HL-60 (cell line): ENCODE results near the gene SKI.

ENCODE experiments used
- CTCF ChIP-seq: IDR thresholded peaks from one replicate; pipeline ENCODE4 v1.5.1; 2011; ENCODE audit warnings: low read length, control low read depth, inconsistent platforms; ENCODE audit not compliant: insufficient read depth
- GABPA ChIP-seq: IDR thresholded peaks from 2 replicates; pipeline ENCODE4 v1.6.1; 2012; ENCODE audit warnings: low read depth
- POLR2AphosphoS5 ChIP-seq: IDR thresholded peaks from 2 replicates; pipeline ENCODE4 v1.6.1; 2012; ENCODE audit warnings: low read depth

GRCh38 chr1:2271841-2272655, 43.9 kb downstream of the SKI start:
- TF ChIP-seq CTCF (no peak), POLR2AphosphoS5 (no peak), GABPA (no peak)
